Measurements from ENCODE around the gene PGS1. TPM values are rescaled to one million over a fixed set of nuclear protein-coding genes. Genes with fewer than 3 reads are reported as not detected.

The PGS1 gene
- total and polyA plus RNA-seq, 2 of the 8 experiments (the other 6 are each of a cell fraction or from before 2014, with no cell fraction given): 46.7 to 60.0 TPM

- Histone ChIP-seq H3K27ac (ENCODE audit: low read depth, low read length) (no peak overlapping the region), H3K23me2 (ENCODE audit: low read depth, low read length) (0 out of 2 replicates have a peak, but pooled peaks cover 3% of the 10 kb centered on the region), H3K4me3 (ENCODE audit: extremely low read depth in 1 of 4, insufficient read depth in 2 of 4, low read depth in 3 of 4, low read length in 4 of 4) (no peak overlapping the region), H2AK5ac (ENCODE audit: low read depth, low read length) (no peak overlapping the region), H2BK20ac (ENCODE audit: low read length) (no peak overlapping the region), H2BK15ac (ENCODE audit: low read length) (no peak overlapping the region), H3K56ac (replicated peaks; ENCODE audit: insufficient read length, low read depth, low read length) (no peak overlapping the region), H4K20me1 (replicated peaks in 1 of 2; ENCODE audit: control insufficient read depth in 1 of 2, insufficient read depth in 2 of 2, low read length in 2 of 2) (no peaks in the 10 kb centered on the region), H3K4me2 (ENCODE audit: insufficient read depth in 1 of 2, low read depth in 2 of 2, low read length in 2 of 2) (no peak overlapping the region), H3K27me3 (replicated peaks in 1 of 4; ENCODE audit: control insufficient read depth in 3 of 4, extremely low read depth in 1 of 4, insufficient read depth in 3 of 4, low read length in 3 of 4) (no peaks in the 10 kb centered on the region), H3K79me2 (ENCODE audit: control insufficient read depth in 1 of 2, insufficient read depth in 2 of 2, low read length in 2 of 2) (no peaks in the 10 kb centered on the region), H3K23ac (ENCODE audit: insufficient read length) (no peak overlapping the region), H4K5ac (ENCODE audit: insufficient read length, low read depth, low read length) (no peak overlapping the region), H2BK5ac (ENCODE audit: low read depth, low read length) (no peak overlapping the region), H3K36me3 (ENCODE audit: control insufficient read depth in 2 of 4, insufficient read depth in 4 of 4, low read length in 3 of 4) (no peaks in the 10 kb centered on the region), H3K4ac (replicated peaks; ENCODE audit: insufficient read length, low read depth, low read length) (no peak overlapping the region), H2BK12ac (ENCODE audit: low read depth, low read length) (no peak overlapping the region), H3K14ac (ENCODE audit: insufficient read length) (no peak overlapping the region), H3K9me3 (ENCODE audit: insufficient read depth in 2 of 2, low read depth in 1 of 2, low read length in 1 of 2) (peaks cover 0 to 1% of the 10 kb centered on the region in 2 experiments; a peak in 1 of 4 replicates), H3K9ac (replicated peaks in 1 of 4; ENCODE audit: extremely low read depth in 1 of 4, low read depth in 3 of 4, low read length in 3 of 4) (no peak overlapping the region), H3K79me1 (ENCODE audit: low read depth, low read length) (no peaks in the 10 kb centered on the region), H4K91ac (replicated peaks; ENCODE audit: insufficient read length, low read length) (no peak overlapping the region), H3K4me1 (replicated peaks in 1 of 4; ENCODE audit: control insufficient read depth in 3 of 4, insufficient read depth in 4 of 4, low read length in 3 of 4) (no peaks in the 10 kb centered on the region), H2BK120ac (replicated peaks; ENCODE audit: low read depth, low read length) (no peak overlapping the region), H2AFZ (ENCODE audit: low read length) (no peak overlapping the region), H4K8ac (ENCODE audit: extremely low read depth, insufficient read depth, low read length) (no peak overlapping the region), H3K18ac (ENCODE audit: extremely low read depth, low read length) (no peak overlapping the region)
- no peak for FAIRE-seq
- WGBS, 2 experiments (ENCODE audit: extremely low coverage in 1 of 2, insufficient coverage in 1 of 2, insufficient read length in 1 of 2, insufficient replicate concordance in 2 of 2, low coverage in 1 of 2, low lambda C conversion rate in 2 of 2, missing lambda C conversion rate in 1 of 2): 95% methylated on average over 37 of the region's 37 CpGs; no CpG with 5 or more reads in 1 of the 2 experiments
- no peak for DNase-seq (ENCODE audit: low read depth in 1 of 2, low spot score in 2 of 2)
- TF ChIP-seq CHD2 (IDR thresholded peaks at IDR 0.05; ENCODE audit: low read length): no peak
- ChIA-PET POLR2A (ENCODE audit: partially characterized antibody) (no interaction called here), CTCF (ENCODE audit: partially characterized antibody) (interaction anchor here (0.6 to 3.2 kb wide), 5 partner anchors 11 to 36 kb away, joined by 3 to 19 read pairs (median 4); no protein-coding TSS in a partner anchor)
Measured at GRCh38 chr17:78458736-78459335, 80.4 kb downstream of the PGS1 start.
